Loucy (cell line): Measurements from ENCODE around the gene ATRNL1.

Source experiments
- H2AFZ ChIP-seq: fragments of 200-600 bp; sonication (generic); 2 replicates; pipeline ENCODE4 v1.6.0; 2016; ENCODE audit warnings: antibody characterized with exemption, mild to moderate bottlenecking, low read length, moderate library complexity
- H3F3A ChIP-seq: fragments of 200-600 bp; 2 replicates; pipeline ENCODE4 v1.6.0; 2016; ENCODE audit warnings: antibody characterized with exemption, low read depth, mild to moderate bottlenecking
- H3K27me3 ChIP-seq: fragments of 200-600 bp; sonication (generic); 2 replicates; pipeline ENCODE4 v1.6.1; 2014; ENCODE audit warnings: low read length, mild to moderate bottlenecking; ENCODE audit not compliant: insufficient read depth, poor library complexity, severe bottlenecking
- H3K36me3 ChIP-seq: fragments of 200-600 bp; sonication (generic); 2 replicates; pipeline ENCODE4 v1.6.1; 2016; ENCODE audit warnings: low read length; ENCODE audit not compliant: insufficient read depth
- H3K4me1 ChIP-seq: fragments of 200-600 bp; sonication (generic); 2 replicates; pipeline ENCODE4 v1.5.1; 2014; ENCODE audit warnings: low read length, mild to moderate bottlenecking; ENCODE audit not compliant: insufficient read depth, poor library complexity, severe bottlenecking
- H3K4me2 ChIP-seq: fragments of 200-600 bp; sonication (generic); 2 replicates; pipeline ENCODE4 v1.6.0; 2014; ENCODE audit warnings: antibody characterized with exemption, low read length, low read depth, mild to moderate bottlenecking; ENCODE audit not compliant: poor library complexity, severe bottlenecking
- H3K4me3 ChIP-seq: fragments of 200-600 bp; sonication (generic); 2 replicates; pipeline ENCODE4 v1.5.1; 2014; ENCODE audit warnings: low read length, mild to moderate bottlenecking, mixed read lengths; ENCODE audit not compliant: poor library complexity, severe bottlenecking
- H3K79me2 ChIP-seq: fragments of 200-600 bp; sonication (generic); 2 replicates; pipeline ENCODE4 v1.6.1; 2014; ENCODE audit warnings: low read length; ENCODE audit not compliant: insufficient read depth
- H3K9ac ChIP-seq: fragments of 200-600 bp; sonication (generic); 2 replicates; pipeline ENCODE4 v1.6.0; 2014; ENCODE audit warnings: mild to moderate bottlenecking, low read depth, low read length, moderate library complexity; ENCODE audit not compliant: poor library complexity, severe bottlenecking
- H3K9me2 ChIP-seq: fragments of 200-600 bp; sonication (generic); replicated peaks from 2 replicates; pipeline ENCODE4 v1.6.1; 2016; ENCODE audit warnings: low read depth, low read length, mixed read lengths
- H3K9me3 ChIP-seq: fragments of 200-600 bp; sonication (generic); 2 replicates; pipeline ENCODE4 v1.6.1; 2014; ENCODE audit warnings: mild to moderate bottlenecking, antibody characterized with exemption, low read length, low read depth; ENCODE audit not compliant: insufficient read depth
- H4K20me1 ChIP-seq: fragments of 200-600 bp; sonication (generic); 2 replicates; pipeline ENCODE4 v1.6.0; 2014; ENCODE audit warnings: antibody characterized with exemption, low read length, mild to moderate bottlenecking; ENCODE audit not compliant: insufficient read depth, poor library complexity, severe bottlenecking
- CTCF ChIP-seq: fragments of 200-600 bp; sonication (generic); conservative IDR thresholded peaks from 2 replicates; pipeline ENCODE4 v1.5.1; 2014; ENCODE audit warnings: mild to moderate bottlenecking, antibody characterized with exemption, low read length
- EZH2phosphoT487 ChIP-seq: fragments of 200-600 bp; IDR thresholded peaks from 2 replicates; pipeline ENCODE4 v1.6.1; 2018; ENCODE audit warnings: antibody characterized with exemption, mild to moderate bottlenecking, moderate library complexity, borderline replicate concordance

The ATRNL1 gene

GRCh38 chr10:115909962-115910731, 817.0 kb downstream of the ATRNL1 start:
- TF ChIP-seq CTCF (no peak), EZH2phosphoT487 (no peak)
- peak overlapping the region; percentile 14 for H3K4me2 ChIP-seq
- H3K36me3 ChIP-seq = no peaks in the 10 kb centered on the region
- H3K9me2 ChIP-seq = no peaks in the 10 kb centered on the region
- no peaks in the 10 kb centered on the region for H3K27me3 ChIP-seq
- H3K9me3 ChIP-seq = peaks cover 3% of the 10 kb centered on the region; the same call in 1 of the 2 replicates
- no peaks in the 10 kb centered on the region for H3F3A ChIP-seq
- H3K4me3 ChIP-seq = no peak overlapping the region
- peaks cover 33% of the 10 kb centered on the region for H3K4me1 ChIP-seq
- no peaks in the 10 kb centered on the region for H3K79me2 ChIP-seq
- H3K9ac ChIP-seq = no peak overlapping the region
- H4K20me1 ChIP-seq = no peaks in the 10 kb centered on the region
- H2AFZ ChIP-seq = no peak overlapping the region; the same call in 1 of the 2 replicates

- no peaks in the 10 kb centered on the region for H3F3A ChIP-seq
- H3K9ac ChIP-seq = no peak overlapping the region
- no peaks in the 10 kb centered on the region for H3K9me2 ChIP-seq
- TF ChIP-seq CTCF = no peak
- TF ChIP-seq EZH2phosphoT487 = no peak
- H4K20me1 ChIP-seq = no peaks in the 10 kb centered on the region
- H2AFZ ChIP-seq = no peak overlapping the region
- peaks cover 3% of the 10 kb centered on the region; the same call in 1 of the 2 replicates for H3K9me3 ChIP-seq
- no peaks in the 10 kb centered on the region for H3K36me3 ChIP-seq
- H3K4me1 ChIP-seq = peaks cover 35% of the 10 kb centered on the region
- no peak overlapping the region for H3K4me3 ChIP-seq
- H3K79me2 ChIP-seq = no peaks in the 10 kb centered on the region
- H3K27me3 ChIP-seq = no peaks in the 10 kb centered on the region
- no peak overlapping the region for H3K4me2 ChIP-seq
These were observed 821.3 kb downstream of the ATRNL1 start for GRCh38 chr10:115914475-115914874.

GRCh38 chr10:115915429-115915828, 822.3 kb downstream of the ATRNL1 start:
- peaks cover 3% of the 10 kb centered on the region; the same call in 1 of the 2 replicates for H3K9me3 ChIP-seq
- no peak overlapping the region for H3K4me3 ChIP-seq
- H3K36me3 ChIP-seq = no peaks in the 10 kb centered on the region
- H4K20me1 ChIP-seq = no peaks in the 10 kb centered on the region
- H3K79me2 ChIP-seq = no peaks in the 10 kb centered on the region
- H3K9me2 ChIP-seq = no peaks in the 10 kb centered on the region
- no peaks in the 10 kb centered on the region for H3K27me3 ChIP-seq
- no peak overlapping the region for H2AFZ ChIP-seq
- no peak for TF ChIP-seq EZH2phosphoT487
- TF ChIP-seq CTCF = no peak
- H3K4me2 ChIP-seq = no peak overlapping the region
- H3F3A ChIP-seq = no peaks in the 10 kb centered on the region
- H3K9ac ChIP-seq = no peak overlapping the region
- peaks cover 26% of the 10 kb centered on the region for H3K4me1 ChIP-seq
